CD4-positive, alpha-beta T cell treated with Interleukin-12 subunit alpha and Interleukin-12 subunit beta, for 1 hour (primary cell): ENCODE results near the gene PNMA6E.

Experiments
- DNase-seq: peaks from one replicate; pipeline ENCODE4 v3.0.0-alpha.2; 2020

The PNMA6E gene

GRCh38 chrX:153434801-153435200 is 33.7 kb upstream of the PNMA6E start:
- DNase-seq, result no peak

GRCh38 chrX:153433781-153434285 is 32.7 kb upstream of the PNMA6E start:
- DNase-seq, result no peak

GRCh38 chrX:153433161-153433680 is 32.1 kb upstream of the PNMA6E start:
- DNase-seq, result no peak

GRCh38 chrX:153430796-153431195 is 29.6 kb upstream of the PNMA6E start:
- DNase-seq, result no peak

- no peak for DNase-seq
Observed at GRCh38 chrX:153426204-153426603, 25.1 kb upstream of the PNMA6E start.

- DNase-seq, result no peak
Observed at GRCh38 chrX:153423652-153424051, 22.5 kb upstream of the PNMA6E start.

GRCh38 chrX:153421856-153422255 is 20.7 kb upstream of the PNMA6E start:
- no peak for DNase-seq

GRCh38 chrX:153420851-153421599 is 19.9 kb upstream of the PNMA6E start:
- no peak for DNase-seq

GRCh38 chrX:153417637-153418036 is 16.5 kb upstream of the PNMA6E start:
- DNase-seq, result no peak

GRCh38 chrX:153416781-153417450 is 15.8 kb upstream of the PNMA6E start:
- DNase-seq, result no peak

- DNase-seq, result no peak
Observed at GRCh38 chrX:153414856-153415510, 13.8 kb upstream of the PNMA6E start.

GRCh38 chrX:153413731-153414130 is 12.6 kb upstream of the PNMA6E start:
- DNase-seq, result no peak

GRCh38 chrX:153412746-153413720 is 11.9 kb upstream of the PNMA6E start:
- no peak for DNase-seq

GRCh38 chrX:153411988-153412574 is 10.9 kb upstream of the PNMA6E start:
- DNase-seq, result no peak

- DNase-seq, result peak; percentile 19
Observed at GRCh38 chrX:153411255-153411987, 10.3 kb upstream of the PNMA6E start, which contains the start of gene ZFP92. TSS of gene ZFP92 (plus strand) at chrX:153411472. CDS start at chrX:153418323, 6,851 bp downstream.

GRCh38 chrX:153410888-153411254 is 9.7 kb upstream of the PNMA6E start:
- no peak for DNase-seq

GRCh38 chrX:153410373-153410772 is 9.2 kb upstream of the PNMA6E start:
- DNase-seq, result no peak

GRCh38 chrX:153409414-153410101 is 8.4 kb upstream of the PNMA6E start:
- DNase-seq, result no peak

- no peak for DNase-seq
Observed at GRCh38 chrX:153408871-153409351, 7.8 kb upstream of the PNMA6E start.

- no peak for DNase-seq
Observed at GRCh38 chrX:153408221-153408721, 7.1 kb upstream of the PNMA6E start.
